ENCODE results near the gene CAPN10. TPM values are rescaled to one million over a fixed set of nuclear protein-coding genes. Genes with fewer than 3 reads are reported as not detected.

The CAPN10 gene
- polyA plus RNA-seq, 3 donors: 7.3 to 57.0 (median 7.4) TPM

DNA sequence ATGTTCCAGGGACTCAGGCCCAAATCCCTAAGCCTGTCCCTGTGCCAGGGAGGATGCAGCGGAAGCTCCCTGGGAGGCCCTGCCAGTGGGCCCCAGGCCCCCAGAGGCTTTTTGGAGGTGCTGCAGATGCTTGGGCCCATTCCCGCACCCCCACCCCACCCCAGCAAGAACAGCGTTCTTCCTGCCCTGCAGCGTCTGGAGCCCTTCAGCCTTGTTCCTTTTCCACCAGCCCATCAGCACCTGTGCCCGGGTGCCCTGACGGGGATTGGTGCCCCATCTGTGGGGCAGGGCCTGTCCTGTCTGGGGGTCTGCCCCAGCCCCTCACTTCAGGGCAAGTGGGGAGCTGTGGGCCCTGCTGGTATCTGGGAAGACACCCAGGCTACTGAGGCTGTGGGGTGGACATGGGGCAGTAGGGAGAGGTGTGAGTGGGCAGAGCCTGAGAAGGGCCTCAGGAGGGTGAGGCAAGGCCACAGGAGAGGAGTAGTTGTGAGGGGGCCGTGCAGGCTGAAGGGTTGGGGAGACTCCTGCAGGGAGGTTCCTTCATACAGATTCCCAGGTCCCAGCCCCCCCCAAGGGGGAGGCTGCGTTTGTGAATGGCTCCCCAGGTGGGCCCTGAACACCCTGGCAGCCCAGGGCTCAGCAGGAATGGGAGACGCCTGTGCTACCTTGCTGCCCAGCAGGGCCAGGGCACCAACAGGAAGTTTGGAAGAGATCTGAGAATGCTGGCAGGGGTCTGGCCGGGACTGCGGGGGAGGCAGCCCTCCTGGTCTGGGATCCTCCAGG lies 15.8 kb upstream of the CAPN10 start:
- Histone ChIP-seq H3K79me2 (ENCODE audit: insufficient read depth, low read length) (peaks cover 52% of the 10 kb centered on the region), H3K4me1 (ENCODE audit: control insufficient read depth in 1 of 2, insufficient read depth in 2 of 2, low read length in 2 of 2) (peaks cover 42 to 51% of the 10 kb centered on the region in 2 donors), H3K4me3 (replicated peaks in 1 of 3; ENCODE audit: low read depth in 2 of 3, low read length in 3 of 3) (peak overlapping the region in 1 of 3 experiments; percentile 83), H3K27me3 (ENCODE audit: control insufficient read depth in 2 of 2, insufficient read depth in 2 of 2, low read length in 2 of 2) (no peaks in the 10 kb centered on the region), H3K36me3 (replicated peaks in 1 of 2; ENCODE audit: control insufficient read depth in 1 of 2, insufficient read depth in 2 of 2, low read length in 2 of 2) (peaks cover 36 to 46% of the 10 kb centered on the region in 2 donors), H3K9me3 (replicated peaks in 1 of 2; ENCODE audit: control insufficient read depth in 1 of 2, insufficient read depth in 1 of 2, low read length in 2 of 2) (no peaks in the 10 kb centered on the region), H2AFZ (ENCODE audit: insufficient read depth, low read depth, low read length, poor library complexity, severe bottlenecking) (no peak overlapping the region), H4K20me1 (ENCODE audit: insufficient read depth, low read length) (peaks cover 69% of the 10 kb centered on the region), H3K9ac (ENCODE audit: insufficient read depth, low read length, poor library complexity, severe bottlenecking) (peak overlapping the region; percentile 1), H3K27ac (ENCODE audit: low read depth in 1 of 2, low read length in 2 of 2) (peak overlapping the region in 1 of 2 donors; percentile 82), H3K4me2 (replicated peaks; ENCODE audit: extremely low read depth, low read length, poor library complexity, severe bottlenecking) (peak overlapping the region; percentile 92)
- intact Hi-C loops (cut with micrococcal nuclease): no loop called here
- Mint-ChIP-seq H3K9me3 (no peaks in the 10 kb centered on the region), H3K27ac (peak overlapping the region in 4 of 7 donors; percentile 2 to 48 (median 15)), H3K27me3 (ENCODE audit: low read depth in 3 of 3) (peaks cover 0 to 2% (median 2%) of the 10 kb centered on the region in 3 donors), H3K4me3 (peak overlapping the region in 1 of 2 donors; percentile 26), H3K36me3 (peaks cover 22 to 50% of the 10 kb centered on the region in 2 donors), H3K4me1 (peaks cover 43% of the 10 kb centered on the region)
- TF ChIP-seq, protein P1, sequence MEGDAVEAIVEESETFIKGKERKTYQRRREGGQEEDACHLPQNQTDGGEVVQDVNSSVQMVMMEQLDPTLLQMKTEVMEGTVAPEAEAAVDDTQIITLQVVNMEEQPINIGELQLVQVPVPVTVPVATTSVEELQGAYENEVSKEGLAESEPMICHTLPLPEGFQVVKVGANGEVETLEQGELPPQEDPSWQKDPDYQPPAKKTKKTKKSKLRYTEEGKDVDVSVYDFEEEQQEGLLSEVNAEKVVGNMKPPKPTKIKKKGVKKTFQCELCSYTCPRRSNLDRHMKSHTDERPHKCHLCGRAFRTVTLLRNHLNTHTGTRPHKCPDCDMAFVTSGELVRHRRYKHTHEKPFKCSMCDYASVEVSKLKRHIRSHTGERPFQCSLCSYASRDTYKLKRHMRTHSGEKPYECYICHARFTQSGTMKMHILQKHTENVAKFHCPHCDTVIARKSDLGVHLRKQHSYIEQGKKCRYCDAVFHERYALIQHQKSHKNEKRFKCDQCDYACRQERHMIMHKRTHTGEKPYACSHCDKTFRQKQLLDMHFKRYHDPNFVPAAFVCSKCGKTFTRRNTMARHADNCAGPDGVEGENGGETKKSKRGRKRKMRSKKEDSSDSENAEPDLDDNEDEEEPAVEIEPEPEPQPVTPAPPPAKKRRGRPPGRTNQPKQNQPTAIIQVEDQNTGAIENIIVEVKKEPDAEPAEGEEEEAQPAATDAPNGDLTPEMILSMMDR (IDR thresholded peaks at IDR 0.05): no peak
- no peak for DNase-seq
- WGBS (ENCODE audit: insufficient coverage): 88% methylated on average over 10 of the region's 11 CpGs

DNA sequence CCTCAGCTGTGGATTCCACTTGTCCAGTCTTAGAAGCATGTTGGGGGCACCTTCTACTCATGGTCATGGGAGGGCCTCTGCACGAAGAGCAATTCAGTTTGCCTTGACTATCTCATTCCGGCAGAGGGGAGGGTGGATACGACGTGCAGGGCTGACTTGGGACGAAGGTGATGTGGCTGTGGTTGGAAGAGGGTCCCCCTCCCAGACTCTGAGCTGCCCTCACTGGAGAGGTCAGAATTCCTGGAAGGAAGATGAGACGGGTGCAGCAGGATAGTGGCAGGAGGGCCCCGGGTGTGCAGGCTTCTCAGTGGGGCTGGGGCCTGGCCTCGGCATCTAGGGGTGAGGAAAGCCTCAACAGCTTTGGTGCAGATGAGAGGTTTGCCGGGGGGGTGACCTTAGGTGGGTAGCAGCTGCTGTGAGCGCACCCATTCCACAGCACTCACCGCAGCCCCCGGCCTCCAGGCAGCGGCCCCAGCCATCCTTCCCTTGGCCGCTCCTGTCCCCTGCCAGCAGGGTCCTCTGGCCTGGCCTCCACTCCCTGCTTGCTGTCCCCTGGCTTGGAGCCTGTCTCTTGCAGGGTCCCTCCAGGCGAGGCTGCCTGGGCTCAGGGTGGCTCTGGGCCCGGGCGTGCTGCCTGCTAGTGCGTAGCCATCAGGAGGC lies 15.1 kb upstream of the CAPN10 start:
- H3K36me3 ChIP-seq (replicated peaks in 1 of 2; ENCODE audit: control insufficient read depth in 1 of 2, insufficient read depth in 2 of 2, low read length in 2 of 2): peaks cover 43 to 53% of the 10 kb centered on the region in 2 donors
- peaks cover 58% of the 10 kb centered on the region for H3K79me2 ChIP-seq (ENCODE audit: insufficient read depth, low read length)
- DNase-seq: no peak
- no peak overlapping the region for H3K4me2 ChIP-seq (replicated peaks; ENCODE audit: extremely low read depth, low read length, poor library complexity, severe bottlenecking)
- H3K27ac ChIP-seq (ENCODE audit: low read depth in 1 of 2, low read length in 2 of 2): no peak overlapping the region
- Mint-ChIP-seq H3K4me1 (peaks cover 38% of the 10 kb centered on the region), H3K9me3 (no peaks in the 10 kb centered on the region), H3K27me3 (ENCODE audit: low read depth in 3 of 3) (peaks cover 0 to 2% (median 0%) of the 10 kb centered on the region in 3 donors), H3K27ac (peak overlapping the region in 1 of 7 donors; percentile 15), H3K4me3 (no peak overlapping the region), H3K36me3 (peaks cover 30 to 57% of the 10 kb centered on the region in 2 donors)
- intact Hi-C loops (cut with micrococcal nuclease): no loop called here
- TF ChIP-seq, protein P1 (IDR thresholded peaks at IDR 0.05): no peak
- no peak overlapping the region for H3K9ac ChIP-seq (ENCODE audit: insufficient read depth, low read length, poor library complexity, severe bottlenecking)
- peaks cover 36 to 45% of the 10 kb centered on the region in 2 donors for H3K4me1 ChIP-seq (ENCODE audit: control insufficient read depth in 1 of 2, insufficient read depth in 2 of 2, low read length in 2 of 2)
- WGBS (ENCODE audit: insufficient coverage): 98% methylated on average over 17 of the region's 18 CpGs
- no peaks in the 10 kb centered on the region for H3K27me3 ChIP-seq (ENCODE audit: control insufficient read depth in 2 of 2, insufficient read depth in 2 of 2, low read length in 2 of 2)
- no peak overlapping the region for H3K4me3 ChIP-seq (replicated peaks in 1 of 3; ENCODE audit: low read depth in 2 of 3, low read length in 3 of 3)
- H3K9me3 ChIP-seq (replicated peaks in 1 of 2; ENCODE audit: control insufficient read depth in 1 of 2, insufficient read depth in 1 of 2, low read length in 2 of 2): no peaks in the 10 kb centered on the region
- peaks cover 76% of the 10 kb centered on the region for H4K20me1 ChIP-seq (ENCODE audit: insufficient read depth, low read length)
- H2AFZ ChIP-seq (ENCODE audit: insufficient read depth, low read depth, low read length, poor library complexity, severe bottlenecking): no peak overlapping the region
